ENCODE data around the gene SPTBN1.

DNA sequence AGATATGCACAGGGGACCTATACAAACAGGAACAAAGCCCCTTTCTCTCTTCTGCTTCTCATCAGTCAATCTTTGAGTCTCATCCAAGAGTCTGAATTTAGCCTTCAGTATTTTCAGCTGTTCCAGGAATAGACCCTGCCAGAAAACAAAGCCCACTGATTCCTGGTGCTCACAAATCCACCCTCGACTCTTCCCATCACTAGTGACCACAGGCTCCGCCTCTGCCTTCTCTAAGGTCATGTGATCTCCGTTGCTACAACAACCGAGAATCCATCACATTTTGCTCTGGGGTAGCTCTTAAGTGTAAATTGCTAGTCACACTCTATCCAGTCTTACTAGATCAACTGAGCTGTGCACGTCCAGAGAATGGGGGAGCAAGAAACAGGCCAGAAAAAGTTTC is 46.4 kb upstream of the SPTBN1 start:
- TF ChIP-seq, protein P1, sequence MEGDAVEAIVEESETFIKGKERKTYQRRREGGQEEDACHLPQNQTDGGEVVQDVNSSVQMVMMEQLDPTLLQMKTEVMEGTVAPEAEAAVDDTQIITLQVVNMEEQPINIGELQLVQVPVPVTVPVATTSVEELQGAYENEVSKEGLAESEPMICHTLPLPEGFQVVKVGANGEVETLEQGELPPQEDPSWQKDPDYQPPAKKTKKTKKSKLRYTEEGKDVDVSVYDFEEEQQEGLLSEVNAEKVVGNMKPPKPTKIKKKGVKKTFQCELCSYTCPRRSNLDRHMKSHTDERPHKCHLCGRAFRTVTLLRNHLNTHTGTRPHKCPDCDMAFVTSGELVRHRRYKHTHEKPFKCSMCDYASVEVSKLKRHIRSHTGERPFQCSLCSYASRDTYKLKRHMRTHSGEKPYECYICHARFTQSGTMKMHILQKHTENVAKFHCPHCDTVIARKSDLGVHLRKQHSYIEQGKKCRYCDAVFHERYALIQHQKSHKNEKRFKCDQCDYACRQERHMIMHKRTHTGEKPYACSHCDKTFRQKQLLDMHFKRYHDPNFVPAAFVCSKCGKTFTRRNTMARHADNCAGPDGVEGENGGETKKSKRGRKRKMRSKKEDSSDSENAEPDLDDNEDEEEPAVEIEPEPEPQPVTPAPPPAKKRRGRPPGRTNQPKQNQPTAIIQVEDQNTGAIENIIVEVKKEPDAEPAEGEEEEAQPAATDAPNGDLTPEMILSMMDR (IDR thresholded peaks at IDR 0.05), result no peak
- TF ChIP-seq POLR2A (IDR thresholded peaks at IDR 0.05), result no peak
